Measurements from ENCODE around the gene JAML.

JAML gene

GRCh38 chr11:118200497-118200896, 24.3 kb downstream of the JAML start:
- in situ Hi-C loops (cut with MboI; ENCODE audit: low sequenced_read_pairs) = loop anchor here (10.0 kb wide), 1 partner anchor 154 kb away; the partner anchor contains the start of gene UBE4A

GRCh38 chr11:118199135-118199534, 25.7 kb downstream of the JAML start:
- in situ Hi-C loops (cut with MboI; ENCODE audit: low sequenced_read_pairs) = loop anchor here (10.0 to 25.0 kb wide), 2 partner anchors 86 to 288 kb away; no protein-coding TSS in a partner anchor

DNA sequence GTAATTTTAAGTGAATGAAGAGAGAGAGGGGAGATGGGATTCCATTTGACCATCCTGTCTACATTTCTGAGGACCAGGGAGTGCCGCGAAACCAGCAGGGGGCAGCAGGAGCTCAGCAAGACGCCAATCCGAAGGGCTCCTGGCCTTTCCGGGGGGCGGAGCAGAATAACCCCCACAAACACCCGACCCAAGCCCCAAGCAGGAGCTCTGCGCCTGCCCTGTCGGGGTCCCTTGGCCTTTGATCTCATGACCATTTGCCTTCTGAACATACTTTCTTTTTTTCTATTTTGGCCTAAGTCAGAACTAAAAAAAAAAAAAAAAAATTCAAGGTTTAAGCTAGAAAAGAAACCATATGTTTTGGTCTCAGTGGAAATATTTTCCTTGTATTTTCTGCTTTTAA, 26.4 kb downstream of the JAML start:
- in situ Hi-C loops (cut with MboI; ENCODE audit: low sequenced_read_pairs) = loop anchor here (10.0 to 25.0 kb wide), 2 partner anchors 86 to 289 kb away; no protein-coding TSS in a partner anchor

DNA sequence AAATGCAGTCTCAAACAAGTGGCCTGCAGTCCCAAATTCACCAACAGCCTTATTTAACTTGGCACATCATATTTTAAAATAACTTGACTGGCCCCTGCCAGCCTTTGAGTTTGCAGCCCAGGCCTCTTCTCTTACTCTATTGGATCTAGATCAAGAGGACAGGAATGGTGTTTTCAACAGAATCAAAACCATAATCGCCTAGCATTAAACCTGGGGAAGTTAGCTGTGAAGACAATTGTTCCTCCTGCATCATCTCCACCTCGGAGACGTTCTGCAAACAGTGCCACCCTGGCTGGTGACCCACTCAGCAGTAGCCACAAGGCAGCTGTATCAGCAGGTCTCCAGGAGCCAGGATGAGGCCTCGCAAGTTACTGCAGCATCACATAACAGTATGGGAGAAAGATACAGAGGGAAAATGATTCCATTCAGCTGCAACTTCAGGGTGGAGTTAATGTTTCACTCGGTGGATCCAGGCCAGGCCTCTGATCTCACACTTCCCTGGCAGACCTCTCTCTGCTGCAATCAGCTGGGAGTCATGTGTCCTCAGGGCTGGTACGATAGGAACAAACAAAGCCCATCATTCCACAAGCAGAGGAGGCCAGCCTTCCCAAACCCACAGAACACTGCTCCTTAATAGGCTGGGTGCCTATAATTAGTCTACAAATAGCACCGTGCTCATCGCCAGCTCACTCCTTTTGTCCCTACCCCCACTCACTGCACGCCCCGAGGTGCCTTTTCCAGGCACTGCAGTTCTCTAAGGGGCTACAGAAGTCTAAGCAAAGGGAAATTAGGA, 29.8 kb downstream of the JAML start:
- in situ Hi-C loops (cut with MboI; ENCODE audit: low sequenced_read_pairs) = loop anchor here (10.0 to 25.0 kb wide), 2 partner anchors 90 to 292 kb away; no protein-coding TSS in a partner anchor

GRCh38 chr11:118193910-118194566, 30.8 kb downstream of the JAML start:
- in situ Hi-C loops (cut with MboI; ENCODE audit: low sequenced_read_pairs) = loop anchor here (10.0 to 25.0 kb wide), 2 partner anchors 91 to 293 kb away; no protein-coding TSS in a partner anchor

DNA sequence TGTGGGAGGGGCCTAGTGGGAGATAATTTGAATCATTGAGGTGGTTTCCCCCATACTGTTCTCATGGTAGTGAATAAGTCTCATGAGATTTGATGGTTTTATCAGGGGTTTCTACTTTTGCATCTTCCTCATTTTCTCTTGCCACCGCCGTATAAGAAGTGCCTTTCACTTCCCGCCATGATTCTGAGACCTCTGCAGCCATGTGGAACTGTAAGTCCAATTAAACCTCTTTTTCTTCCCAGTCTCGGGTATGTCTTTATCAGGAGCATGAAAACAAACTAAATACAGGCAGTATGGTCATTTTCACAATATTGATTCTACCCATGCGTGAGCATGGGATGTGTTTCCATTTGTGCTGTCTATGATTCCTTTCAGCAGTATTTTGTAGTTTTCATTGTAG, 32.0 kb downstream of the JAML start:
- in situ Hi-C loops (cut with MboI; ENCODE audit: low sequenced_read_pairs) = loop anchor here (10.0 to 25.0 kb wide), 2 partner anchors 92 to 294 kb away; no protein-coding TSS in a partner anchor

DNA sequence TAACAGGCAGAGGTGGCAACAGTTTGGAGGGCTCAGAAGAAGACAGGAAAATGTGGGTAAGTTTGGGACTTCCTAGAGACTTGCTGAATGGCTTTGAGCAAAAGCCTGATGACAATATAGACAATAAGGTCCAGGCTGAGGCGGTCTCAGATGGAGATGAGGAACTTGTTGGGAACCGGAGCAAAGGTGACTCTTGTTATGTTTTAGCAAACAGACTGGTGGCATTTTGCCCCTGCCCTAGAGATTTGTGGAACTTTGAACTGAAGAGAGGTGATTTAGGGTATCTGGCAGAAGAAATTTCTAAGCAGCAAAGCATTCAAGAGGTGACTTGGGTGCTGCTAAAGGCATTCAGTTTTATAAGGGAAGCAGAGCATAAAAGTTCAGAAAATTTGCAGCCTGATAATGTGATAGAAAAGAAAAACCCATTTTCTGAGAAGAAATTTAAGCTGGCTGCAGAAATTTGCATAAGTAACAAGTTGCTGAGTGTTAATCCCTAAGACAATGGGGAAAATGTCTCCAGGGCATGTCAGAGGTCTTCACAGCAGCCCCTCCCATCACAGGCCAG, 33.8 kb downstream of the JAML start:
- in situ Hi-C loops (cut with MboI; ENCODE audit: low sequenced_read_pairs) = loop anchor here (10.0 to 25.0 kb wide), 2 partner anchors 94 to 296 kb away; no protein-coding TSS in a partner anchor

GRCh38 chr11:118186346-118187107, 38.3 kb downstream of the JAML start:
- in situ Hi-C loops (cut with MboI; ENCODE audit: low sequenced_read_pairs) = loop anchor here (25.0 kb wide), 1 partner anchor 301 kb away; no protein-coding TSS in a partner anchor

DNA sequence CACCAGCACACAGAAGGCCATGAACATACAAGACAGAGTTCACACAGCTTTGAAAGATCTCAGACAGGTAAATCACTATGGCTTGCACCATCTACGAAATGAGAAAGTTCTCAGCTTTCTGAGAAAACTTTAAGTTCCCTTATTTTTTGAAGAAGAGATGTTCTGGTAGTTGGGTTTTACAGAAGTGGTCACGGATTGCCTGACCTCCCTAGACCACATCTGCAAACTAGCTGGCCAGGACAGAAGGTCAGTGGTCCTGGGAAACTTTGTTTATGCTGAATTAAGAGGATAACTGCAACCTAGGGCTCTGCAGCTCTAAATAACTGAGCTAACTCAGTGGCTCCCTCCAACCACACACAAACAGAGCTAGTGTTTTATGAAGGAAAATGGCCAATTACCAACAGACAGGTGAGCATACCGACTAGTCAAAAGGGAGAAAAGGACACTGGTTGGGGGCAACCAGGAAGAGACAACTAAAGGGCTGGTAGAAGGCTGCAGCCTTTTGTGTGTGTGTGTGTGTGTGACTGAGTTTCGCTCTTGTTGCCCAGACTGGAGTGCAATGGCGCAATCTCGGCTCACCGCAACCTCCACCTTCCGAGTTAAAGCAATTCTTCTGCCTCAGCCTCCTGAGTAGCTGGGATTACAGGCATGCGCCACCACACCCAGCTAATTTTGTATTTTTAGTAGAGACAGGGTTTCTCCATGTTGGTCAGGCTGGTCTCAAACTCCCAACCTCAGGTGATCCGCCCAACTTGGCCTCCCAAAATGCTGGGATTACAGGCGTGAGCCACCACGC, 39.8 kb downstream of the JAML start:
- in situ Hi-C loops (cut with MboI; ENCODE audit: low sequenced_read_pairs) = loop anchor here (25.0 kb wide), 1 partner anchor 302 kb away; no protein-coding TSS in a partner anchor

DNA sequence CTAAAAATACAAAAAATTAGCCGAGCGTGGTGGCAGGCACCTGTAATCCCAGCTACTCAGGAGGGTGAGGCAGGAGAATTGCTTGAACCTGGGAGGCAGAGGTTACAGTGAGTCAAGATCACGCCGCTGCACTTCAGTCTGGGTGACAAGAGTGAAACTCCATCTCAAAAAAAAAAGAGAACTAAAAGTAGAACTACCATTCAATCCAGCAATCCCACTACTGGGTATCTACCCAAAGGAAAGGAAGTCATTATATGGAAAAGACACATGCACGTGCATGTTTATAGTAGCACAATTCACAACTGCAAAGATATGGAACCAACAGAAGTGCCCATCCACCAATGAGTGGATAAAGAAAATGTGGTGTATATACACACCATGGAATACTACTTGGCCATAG, 41.1 kb downstream of the JAML start:
- in situ Hi-C loops (cut with MboI; ENCODE audit: low sequenced_read_pairs) = loop anchor here (25.0 kb wide), 1 partner anchor 304 kb away; no protein-coding TSS in a partner anchor

- in situ Hi-C loops (cut with MboI; ENCODE audit: low sequenced_read_pairs) = loop anchor here (25.0 kb wide), 1 partner anchor 307 kb away; no protein-coding TSS in a partner anchor
Measured at GRCh38 chr11:118180300-118180703, 44.5 kb downstream of the JAML start.

DNA sequence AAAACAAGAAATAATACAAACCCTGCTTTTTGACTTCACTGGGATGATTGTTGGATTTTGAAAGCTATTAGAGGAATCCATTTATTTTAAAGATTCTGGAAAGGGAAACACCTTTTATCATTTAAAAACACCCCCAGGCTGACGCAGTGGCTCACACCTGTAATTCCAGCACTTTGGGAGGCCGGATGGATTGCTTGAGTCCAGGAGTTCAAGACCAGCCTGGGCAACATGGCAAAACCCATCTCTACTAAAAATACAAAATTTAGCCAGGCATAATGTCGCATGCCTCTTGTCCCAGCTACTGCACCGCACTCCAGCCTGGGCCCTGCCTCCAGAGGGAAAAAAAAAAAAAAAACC, 48.1 kb downstream of the JAML start:
- in situ Hi-C loops (cut with MboI; ENCODE audit: low sequenced_read_pairs) = loop anchor here (25.0 kb wide), 1 partner anchor 311 kb away; no protein-coding TSS in a partner anchor

DNA sequence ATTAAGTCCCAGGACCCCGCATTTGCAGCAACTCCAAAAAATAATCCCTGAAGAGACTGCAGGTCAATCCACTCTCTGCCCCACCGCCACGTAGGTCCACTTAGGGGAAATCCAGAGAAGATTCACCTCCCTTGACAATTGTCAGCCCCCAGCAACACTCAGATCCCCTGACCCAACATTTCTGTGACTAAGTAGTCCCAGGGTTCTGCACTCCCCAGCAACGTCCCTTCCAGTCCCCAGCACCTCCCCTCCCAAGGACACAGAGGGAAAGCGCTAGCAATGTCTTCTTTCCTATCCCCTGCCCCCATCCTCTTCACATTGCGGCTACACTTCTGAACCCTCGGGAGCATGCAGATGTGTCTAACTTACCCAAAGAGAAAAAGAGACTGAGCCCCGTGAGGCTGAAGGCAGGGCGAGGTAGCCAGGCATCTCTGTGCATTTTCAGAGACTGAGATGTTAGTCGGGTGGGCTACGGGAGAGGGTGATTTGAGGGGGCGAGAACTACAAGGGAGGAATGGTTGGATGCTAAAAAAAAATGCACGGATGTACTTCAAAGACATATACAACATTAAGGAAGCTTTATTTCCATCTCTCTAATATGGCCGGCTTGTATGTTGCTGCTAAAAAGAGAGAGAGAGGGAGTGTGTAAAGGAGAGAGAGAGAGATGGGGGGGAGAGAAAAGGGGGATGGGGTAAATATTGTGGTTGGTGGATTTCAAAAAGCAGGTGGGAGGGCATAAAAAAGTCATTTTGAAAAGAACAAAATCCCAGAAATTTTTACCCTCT, 48.6 kb downstream of the JAML start, which contains the start of gene SCN2B:
SCN2B (minus strand) TSS at position 647 of the 785 bp plus-strand sequence; CDS start at position 439, 208 bp downstream.
- in situ Hi-C loops (cut with MboI; ENCODE audit: low sequenced_read_pairs) = loop anchor here (25.0 kb wide), 1 partner anchor 311 kb away; no protein-coding TSS in a partner anchor

GRCh38 chr11:118175031-118175992, 49.5 kb downstream of the JAML start:
- in situ Hi-C loops (cut with MboI; ENCODE audit: low sequenced_read_pairs) = loop anchor here (25.0 kb wide), 1 partner anchor 312 kb away; no protein-coding TSS in a partner anchor

- in situ Hi-C loops (cut with MboI; ENCODE audit: low sequenced_read_pairs) = no loop called here
Measured at GRCh38 chr11:118174006-118174567, 50.7 kb downstream of the JAML start.

DNA sequence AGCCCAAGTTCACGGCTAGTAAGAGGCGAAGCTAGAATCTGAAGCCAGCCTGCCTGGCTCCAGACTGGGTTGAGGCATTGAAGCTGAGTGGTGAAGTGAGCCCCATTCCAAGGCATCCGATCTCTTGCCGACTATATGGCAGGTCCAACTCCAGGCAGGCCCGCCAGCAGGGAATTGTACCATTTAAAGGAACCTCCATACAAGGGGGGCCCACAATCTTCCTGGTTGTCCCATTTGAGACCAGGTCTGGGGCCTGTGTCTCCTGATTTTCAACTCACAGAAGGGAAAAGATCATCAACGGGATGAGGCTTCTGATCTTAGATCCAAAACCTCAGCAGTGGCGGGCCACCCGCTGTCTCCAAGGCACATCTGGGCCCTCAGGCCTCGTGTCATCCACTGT, 52.5 kb downstream of the JAML start:
- in situ Hi-C loops (cut with MboI; ENCODE audit: low sequenced_read_pairs) = no loop called here

All from HL-60/S4 treated with retinoic acid at 250 ng/mL for 4 days and 3 days (cell line).